ENCODE measurements around the gene SLC35E1.
"Not testable (repeated sequence)": the region's sequence is repeated elsewhere in the genome, so short reads cannot be mapped to it uniquely, and the experiment has no call there.

The SLC35E1 gene

GRCh38 chr19:16561382-16561781, 10.8 kb downstream of the SLC35E1 start:
- H3K27ac ChIP-seq: peak overlapping the region; percentile 100; the same call in 1 of the 2 replicates
- TF ChIP-seq CTCF (conservative IDR thresholded peaks at IDR 0.05): no peak

GRCh38 chr19:16559780-16560276, 12.4 kb downstream of the SLC35E1 start:
- no peak for TF ChIP-seq CTCF (conservative IDR thresholded peaks at IDR 0.05)
- no peak overlapping the region for H3K27ac ChIP-seq

GRCh38 chr19:16554776-16555175, 17.4 kb downstream of the SLC35E1 start:
- no peak for TF ChIP-seq CTCF (conservative IDR thresholded peaks at IDR 0.05)

GRCh38 chr19:16551902-16552301, 20.3 kb downstream of the SLC35E1 start:
- not testable (repeated sequence) for H3K27ac ChIP-seq

More at GRCh38 chr19:16554776-16555175, 17.4 kb downstream of the SLC35E1 start:
- H3K27ac ChIP-seq: no peak overlapping the region

- no peak overlapping the region for H3K27ac ChIP-seq
- TF ChIP-seq CTCF (conservative IDR thresholded peaks at IDR 0.05): no peak
Measured at GRCh38 chr19:16548956-16549355, 23.3 kb downstream of the SLC35E1 start.

GRCh38 chr19:16544473-16545231, 27.6 kb downstream of the SLC35E1 start:
- TF ChIP-seq CTCF (conservative IDR thresholded peaks at IDR 0.05): no peak
- peak overlapping the region; percentile 96; the same call in 1 of the 2 replicates for H3K27ac ChIP-seq

GRCh38 chr19:16543734-16544133, 28.5 kb downstream of the SLC35E1 start:
- peak overlapping the region; percentile 96 for H3K27ac ChIP-seq

GRCh38 chr19:16542910-16543472, 29.2 kb downstream of the SLC35E1 start:
- no peak for TF ChIP-seq CTCF (conservative IDR thresholded peaks at IDR 0.05)
- H3K27ac ChIP-seq: peak overlapping the region; percentile 96

All from VCaP (cell line).